Testis (tissue), 3 donors: ENCODE results near the gene PITPNC1. TPM values are rescaled to one million over a fixed set of nuclear protein-coding genes. Genes with fewer than 3 reads are reported as not detected.

ENCODE experiments used
- DNase-seq: peaks from one replicate; pipeline ENCODE4 v3.0.0-alpha.2; 2019
- H3K27ac ChIP-seq, 2 donors: fragments of 200-600 bp; sonication (generic); one replicate each; pipeline ENCODE4 v1.5.1; 2019
- H3K27me3 ChIP-seq: fragments of 200-600 bp; sonication (generic); one replicate; pipeline ENCODE4 v1.5.1; 2019
- H3K36me3 ChIP-seq: fragments of 200-600 bp; sonication (generic); one replicate; pipeline ENCODE4 v1.5.1; 2017; ENCODE audit warnings: low read depth; ENCODE audit errors: missing control alignments
- H3K4me1 ChIP-seq: fragments of 200-600 bp; sonication (generic); one replicate; pipeline ENCODE4 v1.5.1; 2019
- H3K4me3 ChIP-seq, 2 donors: fragments of 200-600 bp; sonication (generic); one replicate each; pipeline ENCODE4 v1.5.1; 2017 to 2019
- H3K9me3 ChIP-seq: fragments of 200-600 bp; sonication (generic); one replicate; pipeline ENCODE4 v1.5.1; 2017
- POLR2A ChIP-seq: fragments of 450-650 bp; IDR thresholded peaks from one replicate; pipeline ENCODE4 v1.6.1; 2017; ENCODE audit warnings: antibody characterized with exemption, mild to moderate bottlenecking, moderate library complexity
- WGBS, 2 donors: methylation state at CpG; one replicate each; pipeline ENCODE4 v1.1.5; 2018; 5-methylcytosine and 5-hydroxymethylcytosine counted together
- intact Hi-C: fragments of 100-400 bp; cut with DNase I; formaldehyde crosslinking; loops from one replicate; pipeline ENCODE4 v1.15.1; 2023; ENCODE audit warnings: low total_unique reads
- polyA plus RNA-seq: library from polyadenylated mRNA; stranded (reverse); fragments of 350-450 nt; fragmentation: Illumina TruSeq; extraction: RNeasy Lipid Tissue Mini Kit (QIAGEN cat#74804); gene quantifications from one replicate; pipeline ENCODE4 v1.2.3, GENCODE V29; 2014; ENCODE audit warnings: low read depth, low replicate concordance; ENCODE audit not compliant: insufficient read depth
- total RNA-seq, 2 donors: library from RNA; depleted of rRNA; stranded (reverse); fragments of >200 nt; gene quantifications; one replicate each; pipeline ENCODE4 v1.2.3, GENCODE V29; 2016
- TF ChIP-seq, protein P1 (sequence below), 3 experiments: fragments of 450-650 bp in 2 of 3; fragments of 200-600 bp in 1 of 3; sonication (generic) in 1 of 3; IDR thresholded peaks; one replicate each; pipeline ENCODE4 v1.5.1; 2016 to 2019; ENCODE audit warnings: antibody characterized with exemption in 3 of 3, mild to moderate bottlenecking in 2 of 3, moderate library complexity in 1 of 3

PITPNC1 gene
- total and polyA plus RNA-seq, 3 donors from 2014 or later: 8.3 to 12.8 (median 12.2) TPM

DNA sequence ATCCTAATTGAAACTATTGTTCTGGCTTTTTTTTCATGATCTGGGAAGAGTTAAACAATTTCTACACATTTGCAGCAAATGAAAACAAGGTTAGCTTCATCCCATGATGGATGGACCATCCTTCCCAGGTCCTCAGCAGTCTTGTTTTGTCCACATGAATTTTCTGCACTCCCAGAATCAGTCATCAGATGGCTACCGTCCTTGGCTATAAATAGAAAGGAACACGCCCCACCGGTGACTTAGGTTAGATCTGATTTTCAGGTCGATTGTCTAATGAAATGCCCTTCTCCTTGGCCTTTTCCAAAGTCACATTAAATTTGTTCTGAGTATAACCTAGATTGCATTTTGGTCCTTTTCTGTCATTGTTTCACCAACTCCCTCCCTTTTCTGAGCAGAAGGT, 299.2 kb downstream of the PITPNC1 start:
- H3K27ac ChIP-seq: no peak overlapping the region
- intact Hi-C loops: no loop called here
- H3K36me3 ChIP-seq: no peaks in the 10 kb centered on the region
- TF ChIP-seq, protein P1, sequence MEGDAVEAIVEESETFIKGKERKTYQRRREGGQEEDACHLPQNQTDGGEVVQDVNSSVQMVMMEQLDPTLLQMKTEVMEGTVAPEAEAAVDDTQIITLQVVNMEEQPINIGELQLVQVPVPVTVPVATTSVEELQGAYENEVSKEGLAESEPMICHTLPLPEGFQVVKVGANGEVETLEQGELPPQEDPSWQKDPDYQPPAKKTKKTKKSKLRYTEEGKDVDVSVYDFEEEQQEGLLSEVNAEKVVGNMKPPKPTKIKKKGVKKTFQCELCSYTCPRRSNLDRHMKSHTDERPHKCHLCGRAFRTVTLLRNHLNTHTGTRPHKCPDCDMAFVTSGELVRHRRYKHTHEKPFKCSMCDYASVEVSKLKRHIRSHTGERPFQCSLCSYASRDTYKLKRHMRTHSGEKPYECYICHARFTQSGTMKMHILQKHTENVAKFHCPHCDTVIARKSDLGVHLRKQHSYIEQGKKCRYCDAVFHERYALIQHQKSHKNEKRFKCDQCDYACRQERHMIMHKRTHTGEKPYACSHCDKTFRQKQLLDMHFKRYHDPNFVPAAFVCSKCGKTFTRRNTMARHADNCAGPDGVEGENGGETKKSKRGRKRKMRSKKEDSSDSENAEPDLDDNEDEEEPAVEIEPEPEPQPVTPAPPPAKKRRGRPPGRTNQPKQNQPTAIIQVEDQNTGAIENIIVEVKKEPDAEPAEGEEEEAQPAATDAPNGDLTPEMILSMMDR (IDR thresholded peaks at IDR 0.05): no peak
- H3K4me1 ChIP-seq: no peaks in the 10 kb centered on the region
- H3K9me3 ChIP-seq: no peaks in the 10 kb centered on the region
- DNase-seq: no peak
- 60 to 62% methylated on average over 4 of the region's 4 CpGs for WGBS, 2 donors
- H3K4me3 ChIP-seq: no peak overlapping the region
- H3K27me3 ChIP-seq: no peaks in the 10 kb centered on the region

GRCh38 chr17:67678414-67678813, 301.3 kb downstream of the PITPNC1 start:
- Histone ChIP-seq H3K4me3 (no peak overlapping the region), H3K4me1 (no peaks in the 10 kb centered on the region), H3K27ac (no peak overlapping the region), H3K9me3 (no peaks in the 10 kb centered on the region), H3K27me3 (no peaks in the 10 kb centered on the region), H3K36me3 (no peaks in the 10 kb centered on the region)
- WGBS, 2 donors: 70 to 94% methylated on average over 2 of the region's 2 CpGs
- TF ChIP-seq, protein P1 (IDR thresholded peaks at IDR 0.05): no peak
- no peak for TF ChIP-seq POLR2A
- intact Hi-C loops: no loop called here
- DNase-seq: no peak

GRCh38 chr17:67679225-67679624, 302.1 kb downstream of the PITPNC1 start:
- H3K4me3 ChIP-seq: no peak overlapping the region
- no peaks in the 10 kb centered on the region for H3K36me3 ChIP-seq
- intact Hi-C loops: no loop called here
- no peak for DNase-seq
- no peaks in the 10 kb centered on the region for H3K27me3 ChIP-seq
- WGBS, 2 donors: 100% methylated on average over 2 of the region's 2 CpGs
- H3K4me1 ChIP-seq: no peaks in the 10 kb centered on the region
- no peak overlapping the region for H3K27ac ChIP-seq
- no peaks in the 10 kb centered on the region for H3K9me3 ChIP-seq
- no peak for TF ChIP-seq POLR2A
- TF ChIP-seq, protein P1 (IDR thresholded peaks at IDR 0.05): no peak

GRCh38 chr17:67679721-67680120, 302.6 kb downstream of the PITPNC1 start:
- H3K36me3 ChIP-seq: no peaks in the 10 kb centered on the region
- intact Hi-C loops: no loop called here
- WGBS, 2 donors: 63 to 74% methylated on average over 6 of the region's 6 CpGs
- H3K27ac ChIP-seq: no peak overlapping the region
- H3K4me3 ChIP-seq: no peak overlapping the region
- TF ChIP-seq POLR2A: no peak
- TF ChIP-seq, protein P1 (IDR thresholded peaks at IDR 0.05): no peak
- H3K9me3 ChIP-seq: no peaks in the 10 kb centered on the region
- no peaks in the 10 kb centered on the region for H3K27me3 ChIP-seq
- no peaks in the 10 kb centered on the region for H3K4me1 ChIP-seq
- DNase-seq: no peak

DNA sequence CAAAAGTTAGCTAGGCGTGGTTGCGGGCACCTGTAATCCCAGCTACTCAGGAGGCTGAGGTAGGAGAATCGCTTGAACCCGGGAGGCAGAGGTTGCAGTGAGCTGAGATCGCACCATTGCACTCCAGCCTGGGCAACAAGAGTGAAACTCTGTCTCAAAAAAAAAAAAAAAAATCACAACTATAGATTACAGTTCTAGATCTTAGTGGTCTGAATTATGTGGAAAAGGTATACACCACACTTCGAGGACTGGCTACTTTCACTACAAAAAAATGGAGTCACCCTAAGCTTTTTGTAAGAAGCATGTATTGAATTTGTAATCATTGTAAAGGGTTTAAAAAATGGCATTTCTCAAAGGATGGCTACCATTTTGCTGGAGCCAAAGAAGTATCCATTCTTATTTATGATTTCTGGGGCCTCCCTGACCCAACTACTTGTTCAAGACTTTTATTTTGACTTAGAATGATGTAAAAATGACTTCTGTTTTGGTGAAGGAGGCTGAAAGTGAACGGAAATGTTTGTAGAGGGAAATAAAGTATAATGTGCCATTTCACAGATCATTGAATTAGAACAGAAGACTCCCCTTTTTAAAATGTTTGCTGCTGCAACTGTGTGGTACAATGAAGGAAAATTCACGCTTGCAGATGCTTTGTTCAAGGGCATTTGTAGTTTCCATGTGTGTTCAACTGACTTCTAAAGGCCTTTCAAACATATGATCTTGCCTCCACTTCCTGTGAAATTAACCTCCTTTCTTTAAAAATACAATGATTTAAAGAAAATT, 303.6 kb downstream of the PITPNC1 start:
- Histone ChIP-seq H3K27ac (no peak overlapping the region), H3K9me3 (no peaks in the 10 kb centered on the region), H3K4me1 (no peaks in the 10 kb centered on the region), H3K27me3 (no peaks in the 10 kb centered on the region), H3K4me3 (no peak overlapping the region), H3K36me3 (no peaks in the 10 kb centered on the region)
- intact Hi-C loops: no loop called here
- no peak for DNase-seq
- 95% methylated on average over 8 of the region's 8 CpGs for WGBS, 2 donors
- TF ChIP-seq, protein P1 (IDR thresholded peaks at IDR 0.05): no peak
- no peak for TF ChIP-seq POLR2A
